Measurements from ENCODE around the gene BBC3.
A peak's percentile ranks its signal among the peaks of the same experiment; 100 is the strongest.
"Not testable (repeated sequence)": the region's sequence is repeated elsewhere in the genome, so short reads cannot be mapped to it uniquely, and the experiment has no call there.

The BBC3 gene

DNA sequence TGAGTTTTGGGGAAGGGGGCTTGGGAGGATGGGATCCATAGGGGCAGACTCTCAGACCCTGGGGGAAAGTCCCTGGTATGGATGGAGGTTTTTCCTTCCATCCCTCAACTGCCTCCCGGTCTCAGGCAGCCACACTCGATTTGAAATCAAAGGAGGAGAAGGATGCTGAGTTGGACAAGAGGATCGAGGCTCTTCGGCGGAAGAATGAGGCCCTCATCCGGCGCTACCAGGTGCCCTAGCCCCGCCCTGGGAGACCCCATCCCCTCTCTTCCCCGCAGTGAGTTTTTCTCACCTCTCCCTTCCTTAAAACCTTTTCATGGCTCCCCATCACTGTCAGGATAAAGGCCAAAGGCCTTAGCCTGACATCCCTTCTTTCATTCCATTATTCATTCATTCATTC, 27.4 kb upstream of the BBC3 start:
- no peak for DNase-seq

- no peak for DNase-seq
These were observed 26.6 kb upstream of the BBC3 start for GRCh38 chr19:47257411-47258169.

GRCh38 chr19:47256693-47257410, 25.9 kb upstream of the BBC3 start:
- peak; percentile 98 to 100 (median 100) for DNase-seq

DNA sequence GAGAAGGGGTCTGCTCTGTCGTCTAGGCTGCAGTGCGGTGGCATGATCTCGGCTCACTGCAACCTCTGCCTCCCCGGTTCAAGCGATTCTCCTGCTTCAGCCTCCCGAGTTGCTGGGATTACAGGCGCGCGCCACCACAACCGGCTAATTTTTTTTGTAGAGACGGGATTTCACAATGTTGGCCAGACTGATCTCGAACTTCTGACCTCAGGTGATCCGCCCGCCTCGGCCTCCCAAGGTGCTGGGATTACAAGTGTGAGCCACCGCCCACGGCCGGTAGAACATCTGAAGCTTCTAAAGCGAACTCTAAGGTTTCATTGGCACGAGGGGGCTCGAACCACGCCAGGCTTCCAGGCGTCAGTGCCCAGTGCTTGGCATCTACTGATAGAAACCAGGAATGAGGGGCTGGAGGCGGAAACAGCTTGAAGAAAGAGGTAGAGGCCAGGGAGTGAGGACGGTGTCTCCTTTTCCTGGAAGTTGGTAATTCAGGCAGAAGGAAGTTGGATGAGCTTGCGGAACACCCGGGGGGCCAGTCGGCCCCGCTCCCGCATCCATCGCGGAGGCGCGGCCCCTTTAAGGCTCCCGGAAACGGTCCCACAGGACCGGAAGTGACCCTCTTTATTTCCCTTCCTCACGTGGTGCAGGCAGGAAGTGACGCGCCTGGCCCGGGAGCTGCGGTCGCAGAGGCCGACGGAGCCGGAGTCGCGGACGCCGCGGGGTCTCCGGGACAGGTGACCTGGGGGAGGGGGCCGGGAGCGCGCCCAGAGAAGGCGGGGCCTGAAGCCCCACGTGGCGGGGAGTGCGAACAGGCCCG, 25.1 kb upstream of the BBC3 start, which contains the start of gene CCDC9:
CCDC9 (plus strand) TSS at position 647 of the 814 bp plus-strand sequence. CDS start 1,876 bp downstream, outside the sequence.
- peak in 55 of 56 donors; percentile 85 to 100 (median 98) for DNase-seq

DNA sequence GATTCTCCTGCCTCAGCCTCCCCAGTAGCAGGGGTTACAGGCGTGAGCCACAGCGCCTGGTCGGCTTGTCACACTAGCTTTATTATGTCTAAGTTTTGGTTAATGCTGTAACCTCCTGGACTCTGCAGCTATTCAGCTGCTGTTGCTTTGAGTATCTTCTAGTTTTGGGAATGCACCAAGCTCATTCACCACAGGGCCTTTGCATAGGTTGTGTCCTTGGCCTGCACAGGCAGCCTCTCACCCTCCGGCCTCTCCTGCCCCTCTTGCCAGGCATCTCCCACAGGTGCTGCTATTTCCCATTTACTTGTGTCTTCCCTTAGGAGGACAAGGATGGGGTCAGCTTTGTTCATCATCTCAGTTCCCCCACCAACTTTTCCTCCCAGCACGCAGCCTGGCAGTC, 23.0 kb upstream of the BBC3 start:
- no peak for DNase-seq

DNA sequence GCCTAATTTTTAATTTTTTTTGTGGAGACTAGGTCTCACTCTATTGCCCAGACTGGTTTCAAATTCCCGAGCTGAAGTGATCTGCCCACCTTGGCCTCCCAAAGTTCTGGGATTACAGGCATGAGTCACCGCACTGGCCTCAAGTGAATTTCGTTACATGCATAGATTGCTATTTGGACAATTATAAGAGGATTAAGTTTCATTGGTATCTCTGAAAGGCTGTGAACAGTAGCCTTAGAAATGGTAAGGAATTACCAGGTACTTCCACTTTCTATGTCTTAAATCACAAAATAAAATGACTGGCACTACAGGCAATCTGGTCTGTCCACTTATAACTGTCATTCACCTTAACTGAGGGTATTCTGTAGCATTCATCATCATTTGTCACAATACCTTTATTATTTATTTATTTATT, 22.5 kb upstream of the BBC3 start:
- DNase-seq = no peak

- not testable (repeated sequence) for DNase-seq
These were observed 22.0 kb upstream of the BBC3 start for GRCh38 chr19:47253016-47253415.

- DNase-seq = peak in 44 of 56 donors; percentile 8 to 87 (median 35)
These were observed 16.4 kb upstream of the BBC3 start for GRCh38 chr19:47247308-47247990.

DNA sequence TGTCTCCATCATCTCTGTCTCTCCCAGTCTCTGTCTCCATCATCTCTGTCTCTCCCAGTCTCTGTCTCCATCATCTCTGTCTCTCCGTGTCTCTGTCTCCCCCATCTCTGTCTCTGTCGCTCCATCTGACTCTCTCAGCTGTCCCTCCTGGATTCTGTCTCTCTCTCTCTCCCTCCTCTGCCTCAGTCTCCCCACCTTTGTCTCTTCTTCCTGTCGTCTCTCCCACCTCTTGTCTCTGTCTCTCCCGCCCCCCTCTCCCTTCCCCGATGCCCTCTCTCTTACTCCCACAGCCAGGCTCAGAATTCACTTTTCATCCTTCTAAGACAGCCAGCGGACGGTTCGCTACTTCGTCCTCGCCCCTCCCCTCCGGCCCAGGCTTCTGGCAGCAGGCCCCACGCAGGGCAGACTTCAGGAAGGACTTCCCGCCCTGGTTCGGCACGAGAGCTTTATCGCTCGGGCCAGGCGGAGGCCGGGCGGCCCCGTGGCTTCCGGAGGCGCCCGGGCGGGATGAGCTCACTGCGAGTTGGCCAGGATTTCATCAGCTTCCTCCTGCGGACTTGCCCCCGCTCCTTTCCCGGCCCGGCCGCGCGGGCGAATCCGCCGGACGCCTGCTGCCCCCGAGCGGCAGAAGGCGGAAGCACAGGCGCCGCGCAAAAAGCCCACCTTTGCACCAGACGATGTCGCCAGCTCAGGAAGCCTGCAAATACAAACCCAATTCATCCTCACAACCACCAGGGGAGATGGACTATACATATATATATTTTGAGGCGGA, 13.0 kb upstream of the BBC3 start:
- peak in 54 of 56 donors; percentile 22 to 86 (median 67) for DNase-seq

DNA sequence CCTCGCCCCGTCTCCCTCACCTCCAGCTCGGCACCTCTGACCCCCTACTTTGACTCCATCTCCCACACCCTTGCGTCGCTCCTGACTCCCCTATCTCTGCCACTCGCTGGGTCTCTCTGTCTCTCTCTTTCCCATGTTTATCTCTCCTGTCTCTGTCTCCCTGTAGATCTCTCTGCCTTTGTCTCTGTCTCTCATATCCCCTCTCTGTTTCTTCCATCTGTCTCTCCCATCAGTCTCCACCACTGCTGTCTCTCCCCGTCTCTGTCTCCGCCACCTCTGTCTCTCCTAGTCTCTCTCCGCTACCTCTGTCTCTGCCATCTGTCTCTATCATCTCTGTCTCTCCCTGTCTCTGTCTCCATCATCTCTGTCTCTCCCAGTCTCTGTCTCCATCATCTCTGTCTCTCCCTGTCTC, 12.4 kb upstream of the BBC3 start:
- DNase-seq = peak in 1 of 56 donors; percentile 29

DNA sequence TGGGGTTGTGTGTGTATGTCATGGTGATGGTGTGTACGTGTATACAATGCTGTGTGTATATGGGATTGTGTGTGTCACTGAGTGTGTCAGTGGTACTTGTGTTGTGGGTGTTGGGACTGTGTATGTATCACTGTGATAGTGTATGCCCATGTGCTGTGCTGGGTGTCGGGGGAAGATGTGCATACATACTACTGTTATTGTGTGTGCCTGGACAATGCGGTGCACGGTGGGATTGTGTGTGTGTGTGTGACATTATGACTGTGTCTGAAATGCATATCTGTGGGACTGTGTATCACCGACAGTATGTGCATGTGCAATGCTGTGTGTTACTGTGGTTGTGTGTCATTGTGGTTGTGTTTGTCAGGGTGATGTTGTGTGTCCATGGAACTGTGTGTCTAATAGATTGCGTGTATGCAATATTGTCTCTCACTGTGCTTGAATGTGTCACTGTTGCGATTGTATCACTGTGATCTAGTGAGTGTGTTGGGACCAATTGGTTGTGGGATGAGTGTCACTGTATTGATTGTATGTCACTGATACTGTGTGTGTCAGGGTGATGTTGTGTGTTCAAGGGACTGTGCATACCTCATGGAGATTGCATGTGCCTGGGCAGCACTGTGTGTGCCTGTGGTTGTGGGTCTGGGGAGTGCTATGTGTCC, 11.0 kb upstream of the BBC3 start:
- DNase-seq = no peak

DNA sequence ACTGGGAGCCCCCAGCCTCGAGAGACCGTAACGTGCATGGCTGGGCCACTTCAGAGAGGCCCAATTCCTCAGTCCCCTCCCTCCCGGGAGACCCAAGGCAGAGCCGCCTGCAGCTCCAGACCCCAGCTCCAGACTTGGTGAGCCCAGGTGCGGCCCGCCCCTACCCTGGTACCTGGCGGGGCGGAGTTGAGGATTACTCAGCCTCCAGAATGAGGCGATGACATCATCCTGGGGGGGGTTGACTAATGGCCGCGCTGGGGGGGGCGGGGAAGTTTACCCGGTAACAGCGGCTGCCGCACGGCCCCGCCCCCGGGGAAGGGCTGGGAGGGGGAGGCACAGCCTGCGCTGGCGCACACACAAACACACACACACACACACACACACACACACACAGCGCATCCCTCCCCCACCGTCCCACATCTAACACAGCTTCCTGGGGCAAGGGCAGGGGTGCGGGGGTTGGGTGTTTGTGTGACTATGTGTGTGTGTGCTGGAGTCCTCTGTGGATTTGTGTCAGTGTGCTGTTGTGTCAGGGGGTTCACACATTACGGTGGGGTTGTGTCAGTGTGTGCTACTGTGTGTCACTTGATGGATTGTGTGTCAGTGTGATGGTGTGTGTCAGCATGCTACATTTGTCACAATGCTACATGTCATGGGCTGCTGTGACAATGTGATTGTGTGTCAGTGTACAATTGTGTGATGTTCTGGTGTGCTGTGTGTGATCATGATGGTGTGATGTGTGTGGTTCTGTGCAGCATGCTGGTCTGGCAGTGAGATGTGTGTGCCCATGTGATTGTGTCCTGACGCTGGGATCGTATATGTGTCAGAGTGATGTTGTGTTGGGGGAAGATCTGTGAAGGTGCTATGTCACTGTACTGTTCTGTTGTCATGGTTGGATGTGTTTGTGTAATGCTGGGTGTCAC, 10.3 kb upstream of the BBC3 start:
- peak in 38 of 56 donors; percentile 10 to 86 (median 52) for DNase-seq

DNA sequence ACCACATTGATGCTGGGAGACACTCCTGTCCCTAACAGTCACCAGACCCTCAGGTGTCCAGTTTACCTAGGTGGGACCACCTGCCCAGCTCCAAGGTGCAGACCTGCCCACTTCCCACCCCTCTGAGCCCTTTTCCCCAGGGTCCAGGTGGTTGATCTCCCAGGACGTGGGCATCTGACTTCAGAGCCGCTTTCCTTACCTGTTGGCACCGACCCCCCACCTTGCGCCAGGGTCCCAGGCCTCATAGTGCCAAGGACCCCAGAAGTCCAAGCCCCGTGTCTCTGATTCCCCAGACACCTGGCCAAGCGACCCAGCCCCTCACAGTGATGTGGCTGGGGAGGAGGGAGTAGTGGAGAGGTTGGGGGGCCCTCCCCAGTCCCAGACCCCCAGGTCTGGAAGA, 9.6 kb upstream of the BBC3 start:
- DNase-seq = no peak

DNA sequence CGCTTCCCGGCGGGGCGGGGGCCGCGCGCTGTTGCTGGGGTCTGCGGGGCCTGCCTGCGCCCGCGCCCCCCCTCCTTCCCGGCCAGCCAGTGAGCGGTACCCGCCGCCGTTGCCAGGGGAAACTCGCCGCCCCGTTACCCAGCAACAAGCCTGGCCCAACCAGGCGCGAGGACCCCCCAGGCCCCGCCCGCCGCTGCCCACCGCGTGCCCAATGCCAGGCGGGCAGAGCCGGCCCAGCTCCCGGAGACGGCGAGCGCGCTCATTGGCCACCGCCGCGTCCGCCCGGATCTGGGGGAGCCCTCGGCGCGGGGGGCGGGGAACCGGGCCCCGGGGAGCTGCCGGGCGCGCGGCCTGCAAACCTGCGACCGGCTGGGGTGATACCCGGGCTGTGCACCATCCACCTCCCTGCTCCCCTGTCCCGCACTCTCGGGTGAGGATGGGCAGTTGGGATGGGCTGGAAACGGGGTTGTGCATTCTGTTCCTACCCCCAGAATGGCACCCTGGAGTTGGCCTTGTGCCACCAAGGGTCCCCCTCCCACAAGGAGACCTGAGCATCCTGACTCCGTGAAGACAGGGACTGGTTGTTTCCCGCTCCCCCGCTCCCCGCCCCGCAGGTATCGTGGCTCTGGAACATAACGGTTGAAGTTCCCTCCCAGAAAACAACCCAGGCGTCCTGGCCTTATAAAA, 8.8 kb upstream of the BBC3 start:
- peak in 54 of 56 donors; percentile 34 to 92 (median 80) for DNase-seq

GRCh38 chr19:47239152-47239551, 8.2 kb upstream of the BBC3 start:
- DNase-seq = peak in 2 of 56 donors; percentile 41

GRCh38 chr19:47236072-47236675, 5.2 kb upstream of the BBC3 start:
- DNase-seq = no peak

DNA sequence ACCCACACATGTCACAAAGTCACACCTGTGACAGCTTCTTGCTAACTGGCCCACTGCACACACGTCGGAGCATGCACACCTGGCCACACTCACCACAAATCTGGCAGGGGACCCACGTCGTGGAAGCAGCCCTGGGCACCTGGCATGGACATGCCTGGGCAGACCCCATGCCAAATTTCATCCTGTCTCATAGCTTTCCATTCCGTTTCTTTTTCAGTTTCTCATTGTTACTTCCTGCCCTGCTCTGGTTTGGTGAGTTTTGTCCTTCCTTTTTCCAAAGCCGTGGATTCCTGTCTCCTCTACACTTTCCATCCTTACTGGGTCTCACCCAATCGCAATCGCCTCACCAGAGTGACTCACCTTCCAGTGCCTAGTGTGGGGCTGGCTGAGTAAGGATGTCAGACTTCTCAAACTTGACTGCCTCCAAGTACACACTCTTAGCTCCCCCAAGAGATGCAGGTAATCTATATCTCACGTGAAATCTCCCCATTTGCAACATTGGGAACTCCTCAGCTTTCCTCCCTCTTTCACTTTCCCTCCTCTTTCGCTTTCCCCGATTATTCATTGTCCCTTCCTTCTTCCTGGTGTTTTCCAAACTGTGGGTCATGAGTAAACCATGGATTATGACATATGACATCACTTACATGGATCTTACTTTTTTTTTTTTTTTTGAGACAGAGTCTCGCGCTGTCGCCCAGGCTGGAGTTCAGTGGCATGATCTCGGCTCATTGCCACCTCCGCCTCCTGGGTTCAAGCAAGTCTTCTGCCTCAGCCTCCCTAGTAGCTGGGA, 1.6 kb upstream of the BBC3 start:
- DNase-seq = no peak
